Astrocyte (in vitro differentiated cells and primary cell): ENCODE data around the gene TMEM184A.

ENCODE experiments used
- EZH2 ChIP-seq: IDR thresholded peaks from 2 replicates; pipeline ENCODE4 v1.6.1; 2012; ENCODE audit warnings: mild to moderate bottlenecking, low read length, inconsistent platforms; ENCODE audit not compliant: insufficient read depth
- TF ChIP-seq, protein P1 (sequence below): IDR thresholded peaks from 2 replicates; pipeline ENCODE4 v1.5.1; 2011; ENCODE audit warnings: low read depth, mild to moderate bottlenecking, inconsistent platforms, low read length, moderate library complexity; ENCODE audit not compliant: insufficient read depth

DNA sequence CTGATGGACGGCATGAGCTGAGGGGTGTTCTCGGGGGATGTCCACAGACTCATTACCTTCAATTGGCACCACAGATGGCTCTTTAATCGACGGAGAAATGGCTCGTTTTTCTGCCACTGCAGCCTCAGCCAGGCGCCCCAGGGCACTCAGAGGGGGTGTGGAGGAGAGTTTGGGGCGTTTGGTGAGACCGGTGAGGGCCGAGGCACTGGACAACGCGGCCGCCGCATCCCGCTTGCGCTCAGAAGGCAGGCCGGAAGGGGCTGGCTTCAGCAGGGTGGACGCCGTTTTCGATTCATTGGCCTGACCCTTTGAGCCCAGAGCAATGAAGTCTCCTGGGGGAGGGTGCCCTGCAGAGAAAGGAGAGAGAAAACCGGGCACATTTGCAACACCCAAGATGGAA lies 53.2 kb downstream of the TMEM184A start:
- TF ChIP-seq, protein P1, sequence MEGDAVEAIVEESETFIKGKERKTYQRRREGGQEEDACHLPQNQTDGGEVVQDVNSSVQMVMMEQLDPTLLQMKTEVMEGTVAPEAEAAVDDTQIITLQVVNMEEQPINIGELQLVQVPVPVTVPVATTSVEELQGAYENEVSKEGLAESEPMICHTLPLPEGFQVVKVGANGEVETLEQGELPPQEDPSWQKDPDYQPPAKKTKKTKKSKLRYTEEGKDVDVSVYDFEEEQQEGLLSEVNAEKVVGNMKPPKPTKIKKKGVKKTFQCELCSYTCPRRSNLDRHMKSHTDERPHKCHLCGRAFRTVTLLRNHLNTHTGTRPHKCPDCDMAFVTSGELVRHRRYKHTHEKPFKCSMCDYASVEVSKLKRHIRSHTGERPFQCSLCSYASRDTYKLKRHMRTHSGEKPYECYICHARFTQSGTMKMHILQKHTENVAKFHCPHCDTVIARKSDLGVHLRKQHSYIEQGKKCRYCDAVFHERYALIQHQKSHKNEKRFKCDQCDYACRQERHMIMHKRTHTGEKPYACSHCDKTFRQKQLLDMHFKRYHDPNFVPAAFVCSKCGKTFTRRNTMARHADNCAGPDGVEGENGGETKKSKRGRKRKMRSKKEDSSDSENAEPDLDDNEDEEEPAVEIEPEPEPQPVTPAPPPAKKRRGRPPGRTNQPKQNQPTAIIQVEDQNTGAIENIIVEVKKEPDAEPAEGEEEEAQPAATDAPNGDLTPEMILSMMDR = no peak
- TF ChIP-seq EZH2 = no peak
